GM08714 (cell line): Measurements from ENCODE around the gene ASB16.

Source experiments
- H3K4me3 ChIP-seq: fragments of 200-500 bp; sonication (Bioruptor generic); 2 replicates; pipeline ENCODE4 v1.5.1; 2014; ENCODE audit warnings: mild to moderate bottlenecking, low read length, inconsistent platforms
- ZNF274 ChIP-seq: IDR thresholded peaks from 2 replicates; pipeline ENCODE4 v1.6.1; 2012; ENCODE audit warnings: mild to moderate bottlenecking, low read depth, low read length

Gene ASB16

DNA sequence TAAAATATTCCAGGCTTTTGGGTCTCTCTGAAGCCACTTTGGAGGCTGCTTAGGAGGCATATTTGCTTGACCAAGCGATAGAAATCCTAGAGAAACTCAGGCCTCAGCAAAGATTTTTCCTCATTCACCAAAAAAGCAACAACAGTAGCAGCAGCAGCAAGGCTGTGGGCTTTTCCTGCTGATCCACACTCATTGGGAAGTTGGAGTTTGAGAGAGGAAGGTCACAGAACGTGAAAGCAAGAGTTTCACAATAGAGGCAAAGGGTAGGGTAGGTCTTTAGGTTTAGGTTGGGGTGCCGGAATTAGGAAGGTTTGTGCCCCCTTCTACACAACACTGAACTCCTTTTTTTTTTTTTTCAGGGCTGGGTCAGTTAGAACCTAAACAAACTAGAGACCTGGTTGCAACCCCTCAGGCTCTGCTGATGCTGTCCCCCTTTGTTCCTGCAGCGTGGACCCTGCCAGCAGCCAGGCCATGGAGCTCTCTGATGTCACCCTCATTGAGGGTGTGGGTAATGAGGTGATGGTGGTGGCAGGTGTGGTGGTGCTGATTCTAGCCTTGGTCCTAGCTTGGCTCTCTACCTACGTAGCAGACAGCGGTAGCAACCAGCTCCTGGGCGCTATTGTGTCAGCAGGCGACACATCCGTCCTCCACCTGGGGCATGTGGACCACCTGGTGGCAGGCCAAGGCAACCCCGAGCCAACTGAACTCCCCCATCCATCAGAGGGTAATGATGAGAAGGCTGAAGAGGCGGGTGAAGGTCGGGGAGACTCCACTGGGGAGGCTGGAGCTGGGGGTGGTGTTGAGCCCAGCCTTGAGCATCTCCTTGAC, 18.3 kb downstream of the ASB16 start:
- no peak overlapping the region; the same call in 1 of the 2 replicates for H3K4me3 ChIP-seq
- no peak for TF ChIP-seq ZNF274

DNA sequence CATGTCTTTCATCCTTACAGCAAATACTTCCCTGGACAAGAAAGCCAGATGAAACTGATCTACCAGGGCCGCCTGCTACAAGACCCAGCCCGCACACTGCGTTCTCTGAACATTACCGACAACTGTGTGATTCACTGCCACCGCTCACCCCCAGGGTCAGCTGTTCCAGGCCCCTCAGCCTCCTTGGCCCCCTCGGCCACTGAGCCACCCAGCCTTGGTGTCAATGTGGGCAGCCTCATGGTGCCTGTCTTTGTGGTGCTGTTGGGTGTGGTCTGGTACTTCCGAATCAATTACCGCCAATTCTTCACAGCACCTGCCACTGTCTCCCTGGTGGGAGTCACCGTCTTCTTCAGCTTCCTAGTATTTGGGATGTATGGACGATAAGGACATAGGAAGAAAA, 20.0 kb downstream of the ASB16 start:
- no peak for TF ChIP-seq ZNF274
- no peak overlapping the region for H3K4me3 ChIP-seq

DNA sequence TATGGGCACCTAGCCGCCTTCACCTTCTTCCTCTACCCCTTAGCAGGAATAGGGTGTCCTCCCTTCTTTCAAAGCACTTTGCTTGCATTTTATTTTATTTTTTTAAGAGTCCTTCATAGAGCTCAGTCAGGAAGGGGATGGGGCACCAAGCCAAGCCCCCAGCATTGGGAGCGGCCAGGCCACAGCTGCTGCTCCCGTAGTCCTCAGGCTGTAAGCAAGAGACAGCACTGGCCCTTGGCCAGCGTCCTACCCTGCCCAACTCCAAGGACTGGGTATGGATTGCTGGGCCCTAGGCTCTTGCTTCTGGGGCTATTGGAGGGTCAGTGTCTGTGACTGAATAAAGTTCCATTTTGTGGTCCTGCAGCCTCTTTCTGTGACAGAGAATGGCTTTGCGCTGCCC, 20.9 kb downstream of the ASB16 start:
- H3K4me3 ChIP-seq = no peak overlapping the region
- no peak for TF ChIP-seq ZNF274

DNA sequence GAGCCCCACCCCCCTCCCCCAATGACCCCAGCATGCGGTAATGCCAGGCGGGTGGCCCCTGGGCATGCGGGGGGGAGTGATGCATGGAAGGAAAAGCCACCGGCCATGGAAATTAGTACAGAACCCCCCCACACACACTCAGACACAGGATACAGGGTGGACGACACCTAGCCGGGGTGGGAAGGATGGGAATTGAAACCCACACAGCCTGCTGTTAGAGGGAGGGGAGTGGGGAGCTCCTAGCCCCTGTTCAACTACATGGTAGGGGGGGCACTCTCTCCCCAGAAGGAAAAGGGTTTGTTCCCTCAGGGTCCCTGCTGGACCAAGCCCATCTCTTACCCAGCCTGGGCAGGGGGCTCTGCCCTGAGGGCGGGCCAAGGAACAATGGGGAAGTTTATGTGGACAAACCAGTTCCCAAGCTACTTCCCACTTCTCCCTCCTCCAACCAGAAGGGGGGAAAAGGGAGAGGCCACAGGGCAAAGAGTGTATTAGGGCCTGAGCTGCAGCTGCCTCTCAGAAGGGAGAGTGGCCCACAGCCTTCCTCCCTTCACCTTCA, 21.5 kb downstream of the ASB16 start:
- no peak for TF ChIP-seq ZNF274
- H3K4me3 ChIP-seq = no peak overlapping the region

DNA sequence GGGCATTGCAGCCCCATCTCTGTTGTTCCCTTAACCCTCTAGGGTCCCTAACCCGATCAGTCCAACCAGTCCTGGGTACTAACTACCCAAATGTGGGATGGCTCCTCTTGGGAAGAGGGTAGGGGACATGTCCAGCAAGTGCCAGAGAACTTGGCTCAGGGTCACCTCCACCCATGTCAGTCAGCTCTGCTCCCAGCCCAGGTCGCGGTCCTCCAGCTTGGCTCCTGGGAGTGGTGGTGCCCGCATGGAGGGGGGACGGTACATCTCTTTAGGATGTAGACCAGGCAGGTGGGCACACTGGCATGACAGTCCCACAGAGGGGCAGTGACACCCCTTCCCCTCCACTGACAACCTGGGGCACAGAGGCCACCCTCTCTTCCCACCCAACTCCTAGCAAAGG, 22.2 kb downstream of the ASB16 start:
- H3K4me3 ChIP-seq = no peak overlapping the region
- TF ChIP-seq ZNF274 = no peak

DNA sequence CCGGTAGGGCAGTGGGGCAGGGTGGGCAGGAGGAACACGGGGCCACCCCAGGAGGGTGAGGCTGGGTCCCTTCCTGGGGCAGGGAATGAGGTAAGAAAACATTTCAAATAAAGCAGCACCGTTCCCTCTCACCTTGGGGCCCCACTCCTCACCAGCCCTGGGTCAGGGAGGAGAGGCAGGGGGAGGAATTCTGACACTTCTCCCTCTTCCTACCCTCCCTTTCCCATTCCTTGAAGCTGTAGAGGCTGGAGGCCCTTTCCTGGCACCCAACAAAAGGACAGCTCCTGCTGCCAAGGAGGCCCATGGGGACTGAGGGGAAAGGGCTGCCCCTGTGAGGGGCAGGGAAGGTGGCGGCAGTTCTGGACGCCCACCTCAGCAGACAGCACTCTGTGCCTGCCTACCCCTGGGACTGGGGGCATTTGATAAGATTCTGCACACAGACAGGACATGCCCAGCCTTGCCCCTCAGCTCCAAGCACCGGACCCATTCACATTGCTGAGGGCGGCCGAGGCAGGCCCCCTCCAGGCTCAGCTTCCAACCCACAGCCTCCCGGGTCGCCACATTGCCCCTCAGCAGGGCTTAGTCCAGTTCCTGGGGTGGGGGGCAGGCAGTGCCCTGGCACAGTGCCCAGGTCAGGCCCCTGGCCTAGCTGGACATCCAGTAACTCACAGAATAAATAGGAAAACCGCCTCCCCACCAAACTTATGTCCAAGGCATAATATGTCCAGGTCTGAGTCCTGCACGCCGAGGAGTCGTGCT, 23.0 kb downstream of the ASB16 start:
- no peak for TF ChIP-seq ZNF274
- H3K4me3 ChIP-seq = no peak overlapping the region

DNA sequence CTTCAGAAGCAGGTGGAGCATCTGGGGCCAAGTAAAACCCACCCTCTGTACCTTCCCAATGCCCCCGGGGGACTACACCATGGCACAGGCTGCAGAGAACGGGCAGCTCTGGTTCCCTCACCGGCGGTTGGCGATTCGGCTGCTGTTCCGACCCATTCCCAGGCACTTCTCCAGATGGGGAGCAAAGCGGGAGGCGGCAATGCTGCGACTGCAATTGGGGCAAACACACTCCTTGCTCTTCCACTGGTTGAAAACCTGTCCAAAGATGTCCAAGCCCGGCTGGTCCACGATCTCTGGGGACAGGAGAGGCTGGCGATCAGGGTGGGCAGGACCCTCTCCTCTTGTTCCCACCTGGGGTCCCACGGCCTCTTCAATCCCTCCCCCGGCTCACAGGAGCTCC, 26.6 kb downstream of the ASB16 start:
- TF ChIP-seq ZNF274 = no peak
- no peak overlapping the region for H3K4me3 ChIP-seq

DNA sequence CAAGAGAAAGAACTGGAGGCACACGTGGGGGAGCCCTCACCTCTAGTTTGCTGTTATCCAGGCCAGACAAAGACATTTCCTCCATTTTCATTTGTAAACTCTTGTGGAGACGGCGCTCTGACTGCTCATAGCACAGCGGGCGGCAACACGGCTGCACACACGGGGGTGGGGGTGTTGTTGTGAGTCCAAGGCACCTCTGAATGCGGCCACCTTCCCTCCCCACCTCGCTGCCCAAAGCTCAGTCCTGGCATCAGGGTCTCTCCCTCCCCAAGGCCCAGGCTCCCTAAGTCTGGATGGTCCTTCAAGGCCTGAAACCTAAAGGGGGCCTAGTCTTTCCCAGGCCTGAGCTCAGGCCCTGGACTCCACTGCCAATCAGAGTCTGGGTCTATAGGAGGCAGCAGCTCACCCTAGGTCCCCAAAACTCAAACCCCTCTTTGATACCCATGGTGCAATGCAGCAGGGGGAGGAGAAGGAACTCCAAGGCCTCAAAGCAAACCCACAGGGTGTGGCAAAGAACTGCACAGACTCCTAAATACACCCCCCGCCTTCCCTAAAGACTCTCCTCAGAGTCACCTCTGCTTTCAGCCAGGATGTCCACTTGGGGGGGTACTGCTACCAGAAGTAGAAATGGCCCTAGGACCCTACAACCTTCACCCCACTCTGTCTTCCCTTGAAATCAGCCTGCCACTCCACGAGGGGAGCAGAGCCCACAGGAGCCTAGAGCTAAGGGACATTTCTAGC, 27.6 kb downstream of the ASB16 start:
- peak overlapping the region; percentile 93 for H3K4me3 ChIP-seq
- TF ChIP-seq ZNF274 = no peak

DNA sequence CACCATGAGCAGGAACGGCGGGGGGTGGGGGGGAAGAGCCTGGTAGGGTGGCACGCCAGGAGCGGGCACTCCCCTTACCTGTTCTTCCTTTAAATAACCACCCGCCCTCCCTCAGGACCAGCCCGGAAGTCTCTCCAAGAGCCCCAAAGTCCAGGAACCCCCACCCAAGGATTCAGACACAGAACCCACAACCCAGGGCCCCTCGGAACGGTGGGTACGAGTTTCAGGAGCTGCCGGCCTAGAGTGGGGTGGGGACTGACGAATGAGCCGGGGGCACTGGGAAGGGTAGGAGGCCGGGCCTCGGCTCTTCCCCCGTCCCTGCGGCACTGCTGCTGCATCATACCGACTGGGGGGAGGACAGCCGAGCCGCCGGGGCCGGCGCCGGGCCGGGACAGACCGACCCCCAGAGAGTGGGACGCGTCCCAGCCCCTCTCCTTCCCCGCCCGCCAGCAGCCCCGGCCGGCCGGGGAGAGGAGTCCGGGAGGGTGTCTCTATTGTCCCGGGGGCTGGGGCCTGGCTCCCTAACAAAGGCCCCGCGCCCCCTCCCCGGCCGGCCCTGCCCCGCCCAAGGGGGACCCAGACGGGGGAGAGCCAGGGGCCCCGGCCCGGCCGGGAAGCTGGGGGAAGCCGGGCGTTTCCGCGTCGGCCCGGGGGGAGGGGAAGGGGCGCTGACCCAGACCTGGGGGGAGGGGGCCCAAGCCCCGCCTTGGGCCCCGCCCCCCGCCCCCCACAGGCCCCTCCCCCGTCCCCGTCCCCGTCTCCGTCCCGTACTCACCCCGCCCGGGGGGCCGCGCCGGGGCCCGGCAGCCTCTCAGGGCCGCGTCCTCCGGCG, 28.4 kb downstream of the ASB16 start:
- peak overlapping the region; percentile 93 for H3K4me3 ChIP-seq
- TF ChIP-seq ZNF274 = no peak

DNA sequence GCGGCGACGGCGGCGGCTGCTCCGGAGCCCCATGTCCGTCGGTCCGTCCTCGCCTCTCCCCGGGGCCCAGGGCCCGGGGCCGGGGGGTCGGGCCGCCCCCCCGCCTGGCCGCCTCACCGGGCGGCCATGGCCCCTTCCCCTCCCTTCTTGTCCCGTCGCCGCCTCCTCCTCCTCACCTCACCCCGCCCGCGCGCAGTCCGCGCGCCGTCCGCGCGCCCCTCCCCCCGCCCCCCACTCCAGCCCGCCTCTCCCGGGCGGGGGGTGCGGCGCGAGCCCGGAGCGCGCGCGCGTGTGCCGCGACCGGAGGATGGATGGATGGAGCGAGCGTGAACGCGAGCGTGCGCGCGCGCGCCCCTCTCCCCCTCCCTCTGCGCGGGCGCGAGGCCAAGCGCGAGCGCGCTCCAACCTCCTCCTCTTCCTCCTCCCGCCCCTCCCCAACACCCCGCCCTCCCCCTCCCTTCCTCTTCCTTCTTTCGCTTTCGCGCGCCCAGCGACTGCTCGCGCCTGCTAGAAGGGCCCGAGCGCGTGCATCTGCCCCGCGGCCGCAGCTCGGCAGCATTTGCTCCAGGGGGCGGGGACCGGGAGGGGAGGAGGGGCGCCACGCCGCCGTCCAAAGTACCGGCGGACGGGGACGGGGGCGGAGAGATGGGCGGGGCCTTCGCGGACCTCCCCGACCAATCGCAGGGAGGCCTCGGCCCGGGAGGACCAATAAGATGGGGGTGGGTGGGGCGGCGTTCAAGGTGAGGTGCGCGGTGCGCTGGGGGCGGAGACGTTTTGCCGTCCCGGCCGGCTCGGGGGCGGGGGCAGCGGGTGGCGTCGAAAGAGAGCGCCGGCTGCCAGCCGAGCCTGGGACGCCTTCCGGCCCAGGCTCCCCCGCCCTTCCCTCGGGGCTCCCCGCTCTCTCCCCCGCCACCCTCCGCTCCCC, 29.3 kb downstream of the ASB16 start, which contains the start of gene ATXN7L3:
Gene ATXN7L3 (minus strand): TSS at position 332 of the 925 bp plus-strand sequence. CDS start 1,814 bp downstream, outside the sequence.
- peak within 1 kb of the TSS; percentile 93 for H3K4me3 ChIP-seq
- TF ChIP-seq ZNF274 = no peak

DNA sequence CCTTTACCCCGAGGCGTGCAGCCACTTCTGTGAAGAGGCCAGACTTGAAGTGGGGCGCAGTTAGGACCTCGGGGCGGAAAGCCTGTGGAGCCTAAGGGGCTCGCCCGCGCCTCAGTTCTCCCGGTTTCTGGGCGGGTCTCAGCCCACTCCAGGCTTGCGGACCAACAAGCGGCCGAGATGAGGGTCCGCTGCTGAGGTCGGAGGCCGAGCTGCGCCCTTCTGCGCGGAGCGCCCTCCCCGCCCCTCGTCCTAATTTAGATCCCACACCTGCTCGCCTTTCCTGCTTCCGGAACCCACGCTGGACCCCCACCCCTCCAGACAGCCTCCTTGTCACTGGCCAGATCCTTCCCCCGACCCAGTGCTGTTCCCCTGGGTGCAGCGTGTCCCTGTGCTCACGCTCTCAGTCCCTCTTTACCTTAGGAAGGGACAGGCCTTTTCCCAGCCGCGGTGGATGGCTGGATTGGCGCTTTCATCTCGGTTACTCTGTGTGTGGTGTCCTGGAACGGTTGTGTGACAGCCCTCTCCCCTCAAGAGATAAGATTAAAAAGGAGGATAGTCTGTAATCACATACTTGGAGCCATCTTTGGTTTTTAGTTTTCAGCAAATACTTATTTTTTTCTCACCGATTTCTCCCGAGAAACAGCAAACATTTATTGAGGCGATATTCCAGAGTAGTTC, 30.1 kb downstream of the ASB16 start:
- H3K4me3 ChIP-seq = peak overlapping the region; percentile 81
- no peak for TF ChIP-seq ZNF274

DNA sequence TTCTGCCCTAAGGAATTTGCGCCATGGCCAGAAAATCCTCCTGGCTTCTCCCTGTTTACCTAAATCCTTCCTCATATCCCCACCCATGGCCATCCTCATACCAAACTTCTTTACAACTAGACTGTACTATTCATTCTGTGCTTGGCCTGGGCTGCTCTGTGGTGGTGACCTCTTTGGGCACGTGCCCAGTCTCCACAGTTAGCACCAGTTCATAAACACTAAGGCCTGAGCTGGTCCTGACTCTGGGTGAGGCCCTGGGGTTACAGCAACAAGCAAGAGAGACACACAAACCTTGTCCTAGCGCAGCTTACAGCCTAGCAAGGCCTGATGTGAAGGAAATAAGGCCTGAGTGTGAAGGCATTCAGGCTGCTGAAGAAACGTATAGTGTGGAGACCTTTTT, 32.3 kb downstream of the ASB16 start:
- TF ChIP-seq ZNF274 = no peak

More for the DNA sequence above, 32.3 kb downstream of the ASB16 start:
- no peak overlapping the region for H3K4me3 ChIP-seq
